CD4-positive, alpha-beta T cell (primary cell): ENCODE results near the gene PTPRS. TPM values are rescaled to one million over a fixed set of nuclear protein-coding genes. Genes with fewer than 3 reads are reported as not detected.

Experiments
- ATAC-seq: fragments of 200-7000 bp; cut with Tn5 transposase; one replicate; pipeline ENCODE4 v1.10.0; 2022; ENCODE audit warnings: mild to moderate bottlenecking; ENCODE audit not compliant: poor library complexity
- CTCF ChIA-PET: fragments of 350-600 bp; sonication (Branson Sonifier 250); formaldehyde crosslinking; loops from one replicate; lab custom pipeline; 2021; ENCODE audit warnings: antibody characterized with exemption, inconsistent platforms; lab: Charles Lee
- POLR2A ChIA-PET: fragments of 350-600 bp; sonication (Branson Sonifier 250); formaldehyde crosslinking; loops from one replicate; lab custom pipeline; 2021; ENCODE audit warnings: antibody characterized with exemption, inconsistent platforms; lab: Charles Lee
- DNase-seq, 14 experiments: peaks; one replicate each; pipeline ENCODE4 v3.0.0-alpha.2; 2013 to 2020; ENCODE audit warnings: mixed read lengths in 2 of 14
- H3K27ac ChIP-seq, 2 donors: one replicate each; pipeline versions ENCODE4 v1.5.1 to v1.7.0; 2013; ENCODE audit warnings: low read length in 2 of 2, low read depth in 1 of 2, mild to moderate bottlenecking in 1 of 2
- H3K27me3 ChIP-seq, 2 experiments: 1 replicate in 1 of 2; 2 replicates in 1 of 2; pipeline versions ENCODE4 v1.6.1 to v1.7.0; 2013; ENCODE audit warnings: low read length in 2 of 2, control low read depth in 1 of 2, mild to moderate bottlenecking in 1 of 2, moderate library complexity in 1 of 2; ENCODE audit not compliant: insufficient read depth in 2 of 2, control insufficient read depth in 1 of 2
- H3K36me3 ChIP-seq: one replicate; pipeline ENCODE4 v1.6.1; 2013; ENCODE audit warnings: low read length, control low read depth; ENCODE audit not compliant: insufficient read depth
- H3K4me1 ChIP-seq: one replicate; pipeline ENCODE4 v1.6.1; 2013; ENCODE audit warnings: low read length, control low read depth; ENCODE audit not compliant: insufficient read depth
- H3K4me3 ChIP-seq: one replicate; pipeline ENCODE4 v1.5.1; 2013; ENCODE audit warnings: mild to moderate bottlenecking, low read length, moderate library complexity
- H3K9me3 ChIP-seq, 2 experiments: 1 replicate in 1 of 2; 2 replicates in 1 of 2; pipeline versions ENCODE4 v1.6.1 to v1.7.0; 2013; ENCODE audit warnings: low read length in 2 of 2, mild to moderate bottlenecking in 2 of 2, control low read depth in 1 of 2, moderate library complexity in 1 of 2; ENCODE audit not compliant: control insufficient read depth in 1 of 2, insufficient read depth in 1 of 2
- H3K27ac Mint-ChIP-seq: one replicate; pipeline ENCODE4 v1.8.0; 2020; ENCODE audit warnings: mixed read lengths
- H3K27me3 Mint-ChIP-seq: one replicate; pipeline ENCODE4 v1.8.0; 2021; ENCODE audit warnings: mixed read lengths
- H3K36me3 Mint-ChIP-seq: one replicate; pipeline ENCODE4 v1.8.0; 2021; ENCODE audit warnings: low read depth, mixed read lengths
- H3K4me1 Mint-ChIP-seq: one replicate; pipeline ENCODE4 v1.8.0; 2021; ENCODE audit warnings: low read depth, mixed read lengths
- H3K4me3 Mint-ChIP-seq: one replicate; pipeline ENCODE4 v1.8.0; 2020; ENCODE audit warnings: mild to moderate bottlenecking, mixed read lengths
- H3K9me3 Mint-ChIP-seq: one replicate; pipeline ENCODE4 v1.8.0; 2020; ENCODE audit warnings: mixed read lengths
- CTCF ChIP-seq: fragments of 200-600 bp; IDR thresholded peaks from one replicate; pipeline ENCODE4 v1.8.0; 2022; ENCODE audit warnings: antibody characterized with exemption, mild to moderate bottlenecking
- intact Hi-C, 2 experiments: fragments of 100-400 bp; cut with DNase I in 1 of 2; cut with micrococcal nuclease in 1 of 2; formaldehyde crosslinking; loops; one replicate each; pipeline versions ENCODE4 v1.15.1 to v1.9.0; 2023 to 2025; cut with DNase I, micrococcal nuclease
- total RNA-seq, 174 experiments: library from RNA in 2 of 174; stranded (reverse) in 2 of 174; gene quantifications; one replicate each; pipeline ENCODE4 v1.2.3 and lab custom pipeline; 2021 to 2026

Gene PTPRS
- total RNA-seq, 2 experiments from 2014 or later, result 5.3 to 6.3 TPM

- H3K27ac ChIP-seq, result no peak overlapping the region
- no peak overlapping the region for H3K4me3 ChIP-seq
- Mint-ChIP-seq H3K4me3 (no peak overlapping the region), H3K27ac (no peak overlapping the region), H3K4me1 (no peaks in the 10 kb centered on the region), H3K9me3 (no peaks in the 10 kb centered on the region), H3K27me3 (peaks cover 41% of the 10 kb centered on the region), H3K36me3 (no peaks in the 10 kb centered on the region)
- intact Hi-C loops, result no loop called here
- H3K36me3 ChIP-seq, result no peaks in the 10 kb centered on the region
- ATAC-seq, result no peak
- H3K27me3 ChIP-seq, result peaks cover 16 to 27% of the 10 kb centered on the region in 2 experiments
- DNase-seq, result no peak
- ChIA-PET POLR2A (no interaction called here), CTCF (no interaction called here)
- TF ChIP-seq CTCF, result no peak
- peaks cover 7% of the 10 kb centered on the region for H3K4me1 ChIP-seq
- peaks cover 6 to 29% of the 10 kb centered on the region in 2 experiments for H3K9me3 ChIP-seq
Measured at GRCh38 chr19:5321066-5321642, 19.5 kb downstream of the PTPRS start.

- Histone ChIP-seq H3K27me3 (peaks cover 16 to 25% of the 10 kb centered on the region in 2 experiments), H3K4me1 (peaks cover 7% of the 10 kb centered on the region), H3K27ac (no peak overlapping the region), H3K9me3 (peaks cover under 1 to 18% of the 10 kb centered on the region in 2 experiments), H3K36me3 (no peaks in the 10 kb centered on the region), H3K4me3 (no peak overlapping the region)
- no peak for DNase-seq
- Mint-ChIP-seq H3K27ac (no peak overlapping the region), H3K9me3 (no peaks in the 10 kb centered on the region), H3K4me3 (no peak overlapping the region), H3K27me3 (peaks cover 42% of the 10 kb centered on the region), H3K4me1 (no peaks in the 10 kb centered on the region), H3K36me3 (no peaks in the 10 kb centered on the region)
- no peak for TF ChIP-seq CTCF
- no peak for ATAC-seq
- ChIA-PET POLR2A (no interaction called here), CTCF (no interaction called here)
- intact Hi-C loops, result no loop called here
Measured at GRCh38 chr19:5319516-5319915, 21.1 kb downstream of the PTPRS start.

- Histone ChIP-seq H3K4me3 (no peak overlapping the region), H3K4me1 (peaks cover 7% of the 10 kb centered on the region), H3K36me3 (no peaks in the 10 kb centered on the region), H3K9me3 (peaks cover 0 to 9% of the 10 kb centered on the region in 2 experiments), H3K27me3 (peaks cover 16 to 21% of the 10 kb centered on the region in 2 experiments), H3K27ac (no peak overlapping the region)
- no peak overlapping the region for H3K4me3 Mint-ChIP-seq
- H3K9me3 Mint-ChIP-seq, result no peaks in the 10 kb centered on the region
- ATAC-seq (no peak), DNase-seq (no peak)
- no peak overlapping the region for H3K27ac Mint-ChIP-seq
- POLR2A ChIA-PET, result interaction anchor here (0.6 kb wide), 1 partner anchor 28 kb away, joined by 4 read pairs; no protein-coding TSS in a partner anchor
- H3K36me3 Mint-ChIP-seq, result no peaks in the 10 kb centered on the region
- TF ChIP-seq CTCF, result no peak
- intact Hi-C loops, result no loop called here
- H3K27me3 Mint-ChIP-seq, result peaks cover 38% of the 10 kb centered on the region
- H3K4me1 Mint-ChIP-seq, result no peaks in the 10 kb centered on the region
- CTCF ChIA-PET, result no interaction called here
Measured at GRCh38 chr19:5318306-5318705, 22.3 kb downstream of the PTPRS start.
